ENCODE measurements around the gene MYCN. TPM values are rescaled to one million over a fixed set of nuclear protein-coding genes. Genes with fewer than 3 reads are reported as not detected.

MYCN gene
- total and polyA plus RNA-seq, 2 donors (not counting 3 experiments of a cell fraction or from before 2014, with no cell fraction given) = 0.47 to 6.8 TPM

DNA sequence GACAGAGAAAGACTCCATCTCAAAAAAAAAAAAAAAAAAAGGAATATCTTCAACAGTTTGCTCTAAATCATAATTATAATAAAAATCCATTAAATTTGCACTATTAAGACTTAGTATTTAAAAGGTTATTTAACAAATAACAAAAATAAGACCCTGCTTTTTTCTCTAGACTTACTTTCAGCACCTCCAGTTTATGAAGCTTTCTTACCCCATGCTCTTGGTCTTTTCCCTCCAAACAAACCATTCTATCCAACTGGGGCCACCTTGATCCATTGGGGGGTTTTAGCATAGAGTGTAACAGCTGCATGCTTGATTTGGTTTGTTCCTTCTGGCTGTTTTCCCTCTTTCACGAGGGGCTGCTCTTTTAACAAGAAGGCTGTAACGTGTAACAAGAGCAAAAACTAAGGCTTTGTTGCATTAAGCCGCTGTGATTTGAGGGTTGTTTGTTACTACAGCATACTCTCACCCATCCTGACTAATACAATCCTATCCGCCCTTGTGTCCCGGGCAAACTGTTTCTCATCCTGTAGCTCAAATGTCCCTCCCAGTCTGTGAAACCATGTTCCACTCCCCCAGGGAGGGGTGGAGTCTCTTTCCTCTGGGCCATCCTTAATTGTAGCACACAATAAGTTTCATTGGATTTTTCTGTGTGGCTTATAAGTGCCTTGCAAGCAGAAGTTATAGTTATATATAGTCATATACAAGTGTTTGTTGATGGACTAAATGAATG is 9.6 kb upstream of the MYCN start:
- Histone ChIP-seq H3K27ac (ENCODE audit: insufficient read depth, low read depth, low read length) (no peak overlapping the region), H4K20me1 (replicated peaks; ENCODE audit: control insufficient read depth, extremely low read depth, insufficient read depth, low read length) (no peaks in the 10 kb centered on the region), H3K9ac (replicated peaks; ENCODE audit: extremely low read depth, insufficient read depth, low read length) (no peak overlapping the region), H3K9me1 (replicated peaks; ENCODE audit: control insufficient read depth, extremely low read depth, insufficient read depth, low read length) (no peaks in the 10 kb centered on the region), H3K4me3 (replicated peaks in 1 of 3; ENCODE audit: insufficient read depth in 1 of 3, low read depth in 1 of 3, low read length in 3 of 3) (no peak overlapping the region), H3K4me2 (ENCODE audit: insufficient read depth, low read length) (no peak overlapping the region), H3K36me3 (ENCODE audit: control insufficient read depth in 2 of 2, extremely low read depth in 1 of 2, insufficient read depth in 2 of 2, low read length in 2 of 2) (no peaks in the 10 kb centered on the region), H3K27me3 (ENCODE audit: control insufficient read depth in 2 of 2, insufficient read depth in 2 of 2, low read length in 2 of 2) (peaks cover 0 to 3% of the 10 kb centered on the region in 2 experiments), H2AFZ (ENCODE audit: low read depth, low read length) (no peak overlapping the region), H3K4me1 (ENCODE audit: control insufficient read depth, extremely low read depth, insufficient read depth, low read length) (no peaks in the 10 kb centered on the region), H3K9me3 (replicated peaks; ENCODE audit: control insufficient read depth, insufficient read depth, low read length) (no peaks in the 10 kb centered on the region), H3K79me2 (ENCODE audit: control insufficient read depth, insufficient read depth, low read length) (no peaks in the 10 kb centered on the region)
- POLR2A ChIA-PET = no interaction called here
- CTCF ChIA-PET = interaction anchor here (1.1 to 1.6 kb wide), 3 partner anchors 9 to 222 kb away, joined by 4 to 5 read pairs (median 4); no protein-coding TSS in a partner anchor
- FAIRE-seq (no peak), DNase-seq (ENCODE audit: low read depth, low spot score) (no peak)
- TF ChIP-seq EZH2 (IDR thresholded peaks at IDR 0.05; ENCODE audit: borderline replicate concordance, low read depth, low read length, severe bottlenecking) (no peak), FOS (IDR thresholded peaks at IDR 0.05; ENCODE audit: borderline replicate concordance, insufficient read depth, low read length) (no peak), POLR2AphosphoS5 (IDR thresholded peaks at IDR 0.05; ENCODE audit: insufficient read depth, low read depth, low read length) (no peak), POLR2A (IDR thresholded peaks at IDR 0.05; ENCODE audit: low read depth, low read length) (no peak), GATA2 (IDR thresholded peaks at IDR 0.05; ENCODE audit: insufficient read depth, insufficient read length, low read depth, low read length) (no peak), MYC (IDR thresholded peaks at IDR 0.05; ENCODE audit: low read depth, low read length) (no peak), JUN (IDR thresholded peaks at IDR 0.05; ENCODE audit: borderline replicate concordance, insufficient read depth, insufficient read length, low read depth) (no peak)
- TF ChIP-seq, protein P1, sequence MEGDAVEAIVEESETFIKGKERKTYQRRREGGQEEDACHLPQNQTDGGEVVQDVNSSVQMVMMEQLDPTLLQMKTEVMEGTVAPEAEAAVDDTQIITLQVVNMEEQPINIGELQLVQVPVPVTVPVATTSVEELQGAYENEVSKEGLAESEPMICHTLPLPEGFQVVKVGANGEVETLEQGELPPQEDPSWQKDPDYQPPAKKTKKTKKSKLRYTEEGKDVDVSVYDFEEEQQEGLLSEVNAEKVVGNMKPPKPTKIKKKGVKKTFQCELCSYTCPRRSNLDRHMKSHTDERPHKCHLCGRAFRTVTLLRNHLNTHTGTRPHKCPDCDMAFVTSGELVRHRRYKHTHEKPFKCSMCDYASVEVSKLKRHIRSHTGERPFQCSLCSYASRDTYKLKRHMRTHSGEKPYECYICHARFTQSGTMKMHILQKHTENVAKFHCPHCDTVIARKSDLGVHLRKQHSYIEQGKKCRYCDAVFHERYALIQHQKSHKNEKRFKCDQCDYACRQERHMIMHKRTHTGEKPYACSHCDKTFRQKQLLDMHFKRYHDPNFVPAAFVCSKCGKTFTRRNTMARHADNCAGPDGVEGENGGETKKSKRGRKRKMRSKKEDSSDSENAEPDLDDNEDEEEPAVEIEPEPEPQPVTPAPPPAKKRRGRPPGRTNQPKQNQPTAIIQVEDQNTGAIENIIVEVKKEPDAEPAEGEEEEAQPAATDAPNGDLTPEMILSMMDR (IDR thresholded peaks at IDR 0.05; ENCODE audit: extremely low read depth in 1 of 2, insufficient read depth in 1 of 2, low read depth in 1 of 2, low read length in 2 of 2) = no peak
- TF ChIP-seq, protein P2, sequence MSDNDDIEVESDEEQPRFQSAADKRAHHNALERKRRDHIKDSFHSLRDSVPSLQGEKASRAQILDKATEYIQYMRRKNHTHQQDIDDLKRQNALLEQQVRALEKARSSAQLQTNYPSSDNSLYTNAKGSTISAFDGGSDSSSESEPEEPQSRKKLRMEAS (IDR thresholded peaks at IDR 0.05; ENCODE audit: insufficient read depth, insufficient read length) = no peak
- dilution Hi-C loops (cut with MboI; ENCODE audit: extremely low pct_ligation_motif_present, low sequenced_read_pairs) (no loop called here), intact Hi-C loops (cut with micrococcal nuclease) (no loop called here)
- BruUV-seq (replicated peaks) = no TSS peak

Measured in endothelial cell of umbilical vein (primary cell).